ENCODE measurements around the gene PCF11.
A peak's percentile ranks its signal among the peaks of the same experiment; 100 is the strongest.
"Not testable (repeated sequence)": the region's sequence is repeated elsewhere in the genome, so short reads cannot be mapped to it uniquely, and the experiment has no call there.

The PCF11 gene
- total RNA-seq, result 52.8 to 133 (median 101) reads per million in 18 experiments

DNA sequence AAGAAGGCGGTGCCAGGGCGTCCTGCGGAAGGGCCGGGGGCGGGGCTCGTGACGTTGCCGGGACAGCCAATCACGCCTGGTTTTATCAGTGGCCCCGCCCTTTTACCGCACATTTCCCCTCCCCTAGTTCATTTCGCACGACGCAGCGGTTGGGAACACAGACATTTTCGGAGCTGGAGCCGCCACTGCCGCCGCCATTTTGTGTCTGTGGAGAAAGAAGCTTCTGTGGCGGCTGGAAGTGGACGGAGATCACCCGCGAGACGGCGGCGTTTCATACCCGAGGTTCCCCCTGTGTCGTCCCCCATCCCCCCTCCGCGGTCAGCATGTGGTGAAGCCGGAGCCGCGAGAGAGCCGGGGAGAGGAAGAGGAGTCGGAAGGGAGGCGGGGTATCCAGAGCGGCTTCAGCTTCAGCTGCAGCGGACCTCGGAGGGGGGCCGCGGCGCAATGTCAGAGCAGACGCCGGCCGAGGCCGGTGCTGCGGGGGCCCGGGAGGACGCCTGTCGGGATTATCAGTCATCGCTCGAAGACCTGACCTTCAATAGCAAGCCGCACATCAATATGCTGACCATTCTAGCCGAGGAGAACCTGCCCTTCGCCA is at the start of gene PCF11:
Gene PCF11 (plus strand): TSS at position 136 of the 598 bp plus-strand sequence. CDS start 309 bp downstream, at position 445.
- DNase-seq, result no peak

DNA sequence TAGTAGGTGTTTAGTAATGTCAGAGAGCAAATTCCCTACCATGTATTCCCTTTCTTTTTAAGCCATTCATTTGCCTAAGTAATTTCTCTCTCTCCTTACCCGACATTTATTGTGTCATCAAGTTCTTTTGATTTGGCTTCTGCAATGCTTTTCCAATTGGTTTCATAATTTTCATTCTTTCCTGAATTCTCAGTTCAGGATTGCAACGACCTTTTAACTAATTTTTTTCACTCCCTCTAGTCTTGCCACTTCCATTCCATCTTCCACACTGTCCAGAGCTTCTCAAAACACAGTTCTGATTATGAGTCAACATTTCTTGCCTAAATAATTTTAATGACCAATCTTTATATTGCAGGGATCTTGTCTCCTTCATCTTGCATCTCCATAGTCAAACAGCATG is 44.0 kb upstream of the PCF11 start:
- DNase-seq, result no peak

GRCh38 chr11:83115026-83115425 is 41.9 kb upstream of the PCF11 start:
- DNase-seq, result no peak

- DNase-seq, result no peak
Observed at GRCh38 chr11:83115551-83115950, 41.4 kb upstream of the PCF11 start.

- peak in 1 of 2 donors; percentile 49 for DNase-seq
Observed at GRCh38 chr11:83116015-83116641, 40.8 kb upstream of the PCF11 start.

DNA sequence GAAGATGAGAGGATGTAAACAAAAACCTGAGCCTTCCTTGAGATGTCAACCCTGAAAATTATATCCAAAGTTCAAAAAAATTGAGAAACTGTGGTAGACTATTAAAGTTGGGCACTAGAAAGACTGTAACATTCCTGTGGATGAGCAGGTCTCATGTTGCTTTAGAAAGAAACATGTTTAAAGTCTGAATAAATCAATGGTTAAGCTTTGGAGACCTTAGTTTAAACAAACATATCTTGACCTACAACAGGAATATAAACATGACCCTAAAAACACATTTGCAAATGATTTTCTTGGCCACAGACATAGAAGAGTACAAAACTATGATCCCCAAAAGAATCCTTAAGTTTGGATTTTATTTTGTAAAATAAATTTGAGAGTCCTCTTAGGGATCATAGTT is 38.1 kb upstream of the PCF11 start:
- DNase-seq, result no peak

- no peak for DNase-seq
Observed at GRCh38 chr11:83119216-83119615, 37.7 kb upstream of the PCF11 start.

GRCh38 chr11:83120327-83120726 is 36.6 kb upstream of the PCF11 start:
- DNase-seq, result no peak

DNA sequence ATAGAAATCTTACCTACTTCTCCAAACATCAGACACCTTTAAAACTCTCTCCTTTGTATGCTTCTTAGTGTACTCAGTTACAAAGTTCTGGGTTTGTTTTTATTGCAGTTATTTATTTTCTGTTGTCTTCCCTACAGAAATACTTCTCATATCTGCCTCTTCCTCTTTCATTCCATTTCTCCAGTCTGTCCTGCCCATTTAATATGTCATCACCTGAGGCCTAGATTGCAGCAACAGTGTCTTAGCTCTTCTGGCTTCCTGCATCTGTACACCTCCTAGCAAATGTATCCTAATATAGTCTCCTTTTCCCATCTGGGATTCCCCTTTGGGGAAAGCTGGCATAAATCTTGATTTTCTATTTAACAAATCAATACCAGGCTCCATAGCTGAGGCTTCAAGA is 34.9 kb upstream of the PCF11 start:
- peak in 1 of 2 donors; percentile 46 for DNase-seq

DNA sequence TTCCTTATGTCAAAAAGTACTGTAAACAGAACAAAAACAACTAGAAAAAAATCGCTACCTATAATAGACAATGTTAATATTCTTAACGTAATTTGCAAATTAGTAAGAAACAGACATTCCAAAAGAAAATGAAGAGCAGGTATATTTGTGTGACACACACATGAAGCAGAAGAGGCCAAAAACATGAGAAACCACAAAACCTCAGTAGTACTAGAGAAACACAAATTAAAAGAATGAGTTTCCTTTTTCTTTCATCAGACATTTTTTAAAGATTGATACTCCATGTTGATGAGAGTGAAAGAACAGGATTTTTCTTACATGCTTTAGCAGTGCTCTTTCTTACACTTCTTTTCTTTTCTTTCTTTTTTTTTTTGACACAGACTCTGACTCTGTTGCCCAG is 34.2 kb upstream of the PCF11 start:
- no peak for DNase-seq

DNA sequence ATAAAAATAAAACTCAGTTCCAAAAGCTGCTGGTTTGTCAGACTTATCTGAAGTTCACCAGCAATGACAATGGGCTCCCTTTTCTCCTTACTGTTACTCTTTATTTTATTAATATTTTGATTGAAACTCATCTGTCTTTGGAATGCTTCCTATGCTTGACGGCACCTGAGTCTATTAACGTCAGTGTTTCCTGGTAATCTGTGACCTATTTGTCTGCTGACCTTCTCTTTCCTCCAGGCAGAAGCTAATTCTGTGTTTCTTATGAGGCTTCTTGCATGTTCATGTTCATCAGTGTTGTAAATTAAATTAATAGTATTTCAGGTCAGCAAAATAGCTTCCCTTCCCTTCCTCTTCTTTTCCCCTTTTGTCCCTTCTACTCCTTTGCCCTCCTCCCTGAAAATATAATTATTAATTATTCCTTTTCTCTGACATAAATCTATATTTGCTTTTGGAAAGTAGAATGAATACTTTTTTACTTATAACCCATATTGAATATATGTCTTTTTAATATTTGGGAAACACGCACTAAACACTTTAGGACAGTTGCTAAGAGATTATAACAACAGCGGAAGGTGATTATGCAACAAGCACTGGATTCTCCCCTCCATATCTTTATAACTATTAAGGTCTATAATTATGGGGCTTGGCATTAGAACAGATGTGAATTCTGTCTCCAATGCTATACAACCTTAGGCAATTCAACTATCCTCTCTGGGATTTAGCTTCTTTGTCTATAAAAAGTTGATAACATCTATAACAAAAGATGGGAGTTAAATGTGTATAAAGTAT is 32.1 kb upstream of the PCF11 start:
- no peak for DNase-seq

DNA sequence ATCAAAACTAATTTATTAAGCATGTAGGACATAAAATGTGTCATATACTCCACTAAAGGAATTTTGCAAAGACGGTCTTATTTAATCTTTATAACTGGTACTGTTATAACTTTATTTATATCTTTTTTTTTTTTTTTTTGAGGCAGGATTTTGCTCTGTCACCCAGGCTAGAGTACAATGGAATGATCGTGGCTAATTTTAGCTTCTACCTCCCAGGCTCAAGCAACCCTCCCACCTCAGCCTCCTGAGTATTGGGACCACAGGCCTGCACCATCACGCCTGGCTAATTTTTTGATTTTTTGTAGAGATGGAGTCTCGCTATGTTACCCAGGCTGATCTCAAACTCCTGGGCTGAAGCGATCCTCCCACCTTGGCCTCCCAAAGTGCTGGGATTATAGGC is 31.4 kb upstream of the PCF11 start:
- DNase-seq, result no peak

DNA sequence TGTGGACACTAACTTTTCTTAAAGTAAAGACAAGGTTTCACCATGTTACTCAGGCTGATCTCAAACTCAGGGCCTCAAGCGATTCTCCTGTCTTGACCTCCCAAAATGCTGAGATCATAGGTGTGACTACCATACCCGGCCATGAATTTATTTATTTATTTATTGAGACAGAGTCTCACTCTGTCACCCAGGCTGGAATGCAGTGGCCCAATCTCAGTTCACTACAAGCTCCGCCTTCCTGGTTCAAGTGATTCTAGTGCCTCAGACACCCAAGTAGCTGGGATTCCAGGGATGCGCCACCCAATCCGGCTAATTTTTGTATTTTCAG is 29.7 kb upstream of the PCF11 start:
- DNase-seq, result no peak

DNA sequence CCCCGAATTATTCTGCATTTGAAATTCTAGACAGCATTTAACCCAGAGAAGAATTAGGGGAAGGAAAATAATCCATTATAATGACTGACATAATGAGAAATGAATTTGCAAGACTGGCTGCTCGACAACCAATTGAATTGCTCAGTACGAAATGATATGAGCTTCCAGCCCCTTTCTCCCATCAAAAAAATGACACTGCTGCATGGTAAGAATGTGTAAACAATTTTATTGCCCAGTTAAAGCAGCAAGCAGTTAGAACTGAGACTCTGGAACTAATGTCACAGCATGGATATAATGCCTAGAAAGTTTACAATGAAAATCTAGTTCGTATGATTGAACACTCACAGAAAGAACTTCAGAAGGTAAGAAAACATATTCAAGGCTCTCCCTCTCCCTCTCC is 24.7 kb upstream of the PCF11 start:
- no peak for DNase-seq

GRCh38 chr11:83133266-83133665 is 23.7 kb upstream of the PCF11 start:
- not testable (repeated sequence) for DNase-seq

GRCh38 chr11:83139310-83139709 is 17.6 kb upstream of the PCF11 start:
- DNase-seq, result no peak

DNA sequence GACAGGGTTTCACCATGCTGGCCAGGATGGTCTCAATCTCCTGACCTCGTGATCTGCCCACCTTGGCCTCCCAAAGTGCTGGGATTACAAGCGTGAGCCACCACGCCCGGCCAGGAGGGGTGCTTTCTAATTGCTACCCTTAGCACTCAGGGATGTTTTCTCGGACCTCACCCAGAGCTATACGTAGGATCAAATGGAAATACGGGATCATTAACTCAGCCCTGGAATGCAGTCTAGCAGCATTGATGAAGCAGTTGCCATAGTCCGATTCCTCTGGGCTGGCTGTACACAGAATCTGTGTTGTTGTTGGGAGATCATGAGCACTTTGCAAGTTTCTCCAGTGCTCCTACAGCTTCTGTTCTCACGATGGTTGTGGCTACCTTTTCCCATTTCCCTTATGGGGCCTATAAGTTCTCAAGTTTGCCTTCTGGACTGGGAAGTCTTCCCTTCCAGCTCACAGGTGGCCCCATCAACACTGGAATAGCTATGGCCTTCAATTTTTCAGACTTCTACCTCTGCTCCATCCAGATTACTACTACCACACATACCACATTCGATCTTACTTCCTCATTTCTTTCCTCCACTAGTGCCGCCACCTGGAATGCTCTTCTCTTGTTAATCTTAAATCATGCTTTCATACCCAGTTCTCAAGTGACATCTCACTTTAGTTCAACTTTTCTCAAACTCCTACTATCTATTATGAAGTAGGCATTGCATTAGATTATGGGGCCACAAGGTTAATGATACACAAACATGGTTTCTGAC is 16.1 kb upstream of the PCF11 start:
- DNase-seq, result no peak

GRCh38 chr11:83147895-83148294 is 9.0 kb upstream of the PCF11 start:
- DNase-seq, result no peak

- DNase-seq, result no peak
Observed at GRCh38 chr11:83150450-83150849, 6.5 kb upstream of the PCF11 start.

GRCh38 chr11:83151274-83151977 is 5.5 kb upstream of the PCF11 start:
- DNase-seq, result no peak

DNA sequence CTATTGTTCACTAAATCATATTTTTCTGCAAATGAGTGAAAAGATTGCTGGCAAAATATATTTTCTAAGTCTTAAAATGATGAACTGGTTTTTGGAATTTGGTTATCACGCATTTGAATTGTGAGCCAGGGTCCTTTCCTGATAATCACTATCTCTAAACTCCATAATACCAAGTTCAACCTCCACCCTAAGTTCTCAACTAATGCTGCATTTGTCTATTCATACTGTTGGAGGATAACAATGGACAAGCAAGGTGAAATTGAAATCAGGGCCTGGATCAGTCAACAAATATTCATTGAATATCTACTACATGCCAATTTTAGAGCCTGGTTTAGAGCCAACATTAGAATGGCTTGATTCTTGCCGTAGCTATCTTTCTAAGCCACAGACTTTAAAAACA is 4.7 kb upstream of the PCF11 start:
- DNase-seq, result no peak

DNA sequence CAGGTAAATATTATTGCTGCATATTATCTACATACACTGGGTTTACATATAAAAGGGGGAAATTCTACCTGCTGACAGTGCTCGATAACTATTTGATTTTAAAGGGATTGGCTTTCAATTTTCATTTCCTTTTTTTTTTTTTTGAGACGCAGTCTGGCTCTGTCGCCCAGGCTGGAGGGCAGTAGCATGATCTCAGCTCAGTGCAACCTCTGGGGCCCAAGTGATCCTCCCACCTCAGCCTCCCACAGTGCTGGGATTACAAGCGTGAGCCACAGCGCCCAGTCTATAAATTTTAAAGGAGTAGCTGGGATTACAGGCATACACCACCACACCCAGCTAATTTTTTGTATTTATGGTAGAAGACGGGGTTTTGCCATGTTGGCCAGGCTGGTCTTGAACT is 3.2 kb upstream of the PCF11 start:
- DNase-seq, result peak; percentile 44 to 70
